ENCODE data around the gene MARF1.
"Not testable (repeated sequence)": the region's sequence is repeated elsewhere in the genome, so short reads cannot be mapped to it uniquely, and the experiment has no call there.

MARF1 gene

GRCh38 chr16:15559176-15559575 lies 83.8 kb downstream of the MARF1 start:
- H3K4me3 ChIP-seq (ENCODE audit: low read depth, low read length) = no peak overlapping the region
- TF ChIP-seq CTCF (IDR thresholded peaks at IDR 0.05; ENCODE audit: borderline replicate concordance, insufficient read depth, low read depth, low read length) = no peak

- H3K4me3 ChIP-seq (ENCODE audit: low read depth, low read length) = no peak overlapping the region
- TF ChIP-seq CTCF (IDR thresholded peaks at IDR 0.05; ENCODE audit: borderline replicate concordance, insufficient read depth, low read depth, low read length) = no peak
Observed at GRCh38 chr16:15557258-15557657, 85.7 kb downstream of the MARF1 start.

- H3K4me3 ChIP-seq (ENCODE audit: low read depth, low read length) = no peak overlapping the region
- TF ChIP-seq CTCF (IDR thresholded peaks at IDR 0.05; ENCODE audit: borderline replicate concordance, insufficient read depth, low read depth, low read length) = no peak
Observed at GRCh38 chr16:15556130-15556529, 86.8 kb downstream of the MARF1 start.

- no peak for TF ChIP-seq CTCF (IDR thresholded peaks at IDR 0.05; ENCODE audit: borderline replicate concordance, insufficient read depth, low read depth, low read length)
Observed at GRCh38 chr16:15553313-15554088, 89.5 kb downstream of the MARF1 start.

GRCh38 chr16:15552507-15552906 lies 90.4 kb downstream of the MARF1 start:
- no peak for TF ChIP-seq CTCF (IDR thresholded peaks at IDR 0.05; ENCODE audit: borderline replicate concordance, insufficient read depth, low read depth, low read length)
- no peak overlapping the region for H3K4me3 ChIP-seq (ENCODE audit: low read depth, low read length)

More at GRCh38 chr16:15553313-15554088, 89.5 kb downstream of the MARF1 start:
- no peak overlapping the region for H3K4me3 ChIP-seq (ENCODE audit: low read depth, low read length)

GRCh38 chr16:15548482-15548891 lies 94.5 kb downstream of the MARF1 start:
- H3K4me3 ChIP-seq (ENCODE audit: low read depth, low read length) = no peak overlapping the region
- TF ChIP-seq CTCF (IDR thresholded peaks at IDR 0.05; ENCODE audit: borderline replicate concordance, insufficient read depth, low read depth, low read length) = no peak

GRCh38 chr16:15547768-15548096 lies 95.2 kb downstream of the MARF1 start:
- no peak overlapping the region for H3K4me3 ChIP-seq (ENCODE audit: low read depth, low read length)
- TF ChIP-seq CTCF (IDR thresholded peaks at IDR 0.05; ENCODE audit: borderline replicate concordance, insufficient read depth, low read depth, low read length) = no peak

- not testable (repeated sequence) for H3K4me3 ChIP-seq (ENCODE audit: low read depth, low read length)
Observed at GRCh38 chr16:15547072-15547767, 95.7 kb downstream of the MARF1 start.
